ENCODE data around the gene GTF3C1.

The GTF3C1 gene

DNA sequence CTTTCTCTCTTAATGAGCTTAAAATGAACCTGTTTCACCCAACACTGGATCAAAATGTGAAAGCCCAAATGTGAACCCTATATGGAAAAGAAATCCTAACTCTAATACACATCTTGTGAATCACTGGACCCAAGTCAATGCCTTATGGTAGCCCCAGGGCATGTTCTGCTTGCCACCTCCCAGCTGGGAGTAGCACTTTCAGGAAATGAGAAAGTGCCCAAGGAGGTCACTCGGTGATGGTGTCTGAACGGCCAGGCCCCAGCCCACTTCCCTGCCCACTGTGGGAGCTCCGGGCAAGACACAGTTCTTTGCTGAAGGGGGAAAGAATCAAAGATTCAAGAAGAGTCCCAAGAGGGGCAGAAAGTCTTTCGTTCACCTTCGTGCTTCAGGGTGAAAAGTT, 46.1 kb downstream of the GTF3C1 start:
- TF ChIP-seq, protein P1, sequence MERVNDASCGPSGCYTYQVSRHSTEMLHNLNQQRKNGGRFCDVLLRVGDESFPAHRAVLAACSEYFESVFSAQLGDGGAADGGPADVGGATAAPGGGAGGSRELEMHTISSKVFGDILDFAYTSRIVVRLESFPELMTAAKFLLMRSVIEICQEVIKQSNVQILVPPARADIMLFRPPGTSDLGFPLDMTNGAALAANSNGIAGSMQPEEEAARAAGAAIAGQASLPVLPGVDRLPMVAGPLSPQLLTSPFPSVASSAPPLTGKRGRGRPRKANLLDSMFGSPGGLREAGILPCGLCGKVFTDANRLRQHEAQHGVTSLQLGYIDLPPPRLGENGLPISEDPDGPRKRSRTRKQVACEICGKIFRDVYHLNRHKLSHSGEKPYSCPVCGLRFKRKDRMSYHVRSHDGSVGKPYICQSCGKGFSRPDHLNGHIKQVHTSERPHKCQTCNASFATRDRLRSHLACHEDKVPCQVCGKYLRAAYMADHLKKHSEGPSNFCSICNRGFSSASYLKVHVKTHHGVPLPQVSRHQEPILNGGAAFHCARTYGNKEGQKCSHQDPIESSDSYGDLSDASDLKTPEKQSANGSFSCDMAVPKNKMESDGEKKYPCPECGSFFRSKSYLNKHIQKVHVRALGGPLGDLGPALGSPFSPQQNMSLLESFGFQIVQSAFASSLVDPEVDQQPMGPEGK (CRISPR knock-in tag; IDR thresholded peaks at IDR 0.05; ENCODE audit: borderline replicate concordance), result no peak
- TF ChIP-seq ZFP3 (CRISPR knock-in tag; IDR thresholded peaks at IDR 0.05), result no peak
- TF ChIP-seq BACH2 (CRISPR knock-in tag; IDR thresholded peaks at IDR 0.05; ENCODE audit: borderline replicate concordance), result no peak
- ATAC-seq, result no peak

DNA sequence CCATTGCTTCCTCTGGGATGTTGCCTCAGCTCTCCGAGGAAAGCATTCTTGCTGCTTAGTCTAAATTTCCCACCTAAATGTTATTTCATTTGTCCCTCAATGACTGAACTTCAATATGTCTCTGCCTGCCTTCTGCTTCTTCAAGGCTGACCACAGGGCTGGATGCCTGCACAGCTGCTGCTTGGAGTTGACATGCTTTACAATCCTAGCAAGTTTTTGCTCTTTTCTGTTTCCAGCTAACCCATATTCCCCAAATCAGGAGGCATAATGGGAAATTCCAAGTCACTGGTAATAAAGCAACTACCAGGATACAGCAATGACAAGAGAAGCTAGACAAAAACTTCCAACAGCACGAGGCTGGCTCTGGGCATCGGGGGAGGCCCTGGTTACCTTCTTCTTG, 48.9 kb downstream of the GTF3C1 start:
- no peak for TF ChIP-seq CSDC2 (CRISPR knock-in tag; IDR thresholded peaks at IDR 0.05)
- TF ChIP-seq GLIS3 (CRISPR knock-in tag; IDR thresholded peaks at IDR 0.05), result no peak
- TF ChIP-seq RARB (CRISPR knock-in tag; IDR thresholded peaks at IDR 0.05), result no peak
- TF ChIP-seq TCF4 (CRISPR knock-in tag; IDR thresholded peaks at IDR 0.05; ENCODE audit: borderline replicate concordance), result no peak
- no peak for TF ChIP-seq ISL1 (CRISPR knock-in tag; IDR thresholded peaks at IDR 0.05)
- TF ChIP-seq TSHZ2 (CRISPR knock-in tag; IDR thresholded peaks at IDR 0.05), result no peak
- TF ChIP-seq OSR1 (CRISPR knock-in tag; IDR thresholded peaks at IDR 0.05), result no peak
- TF ChIP-seq, protein P2, sequence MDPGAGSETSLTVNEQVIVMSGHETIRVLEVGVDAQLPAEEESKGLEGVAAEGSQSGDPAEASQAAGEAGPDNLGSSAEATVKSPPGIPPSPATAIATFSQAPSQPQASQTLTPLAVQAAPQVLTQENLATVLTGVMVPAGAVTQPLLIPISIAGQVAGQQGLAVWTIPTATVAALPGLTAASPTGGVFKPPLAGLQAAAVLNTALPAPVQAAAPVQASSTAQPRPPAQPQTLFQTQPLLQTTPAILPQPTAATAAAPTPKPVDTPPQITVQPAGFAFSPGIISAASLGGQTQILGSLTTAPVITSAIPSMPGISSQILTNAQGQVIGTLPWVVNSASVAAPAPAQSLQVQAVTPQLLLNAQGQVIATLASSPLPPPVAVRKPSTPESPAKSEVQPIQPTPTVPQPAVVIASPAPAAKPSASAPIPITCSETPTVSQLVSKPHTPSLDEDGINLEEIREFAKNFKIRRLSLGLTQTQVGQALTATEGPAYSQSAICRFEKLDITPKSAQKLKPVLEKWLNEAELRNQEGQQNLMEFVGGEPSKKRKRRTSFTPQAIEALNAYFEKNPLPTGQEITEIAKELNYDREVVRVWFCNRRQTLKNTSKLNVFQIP (CRISPR knock-in tag; IDR thresholded peaks at IDR 0.05; ENCODE audit: borderline replicate concordance, low read depth), result no peak
- TF ChIP-seq ZC3H10 (CRISPR knock-in tag; IDR thresholded peaks at IDR 0.05), result no peak
- TF ChIP-seq TOX (CRISPR knock-in tag; IDR thresholded peaks at IDR 0.05; ENCODE audit: borderline replicate concordance), result no peak
- TF ChIP-seq ZFP30 (CRISPR knock-in tag; IDR thresholded peaks at IDR 0.05), result no peak
- TF ChIP-seq CREB5 (CRISPR knock-in tag; IDR thresholded peaks at IDR 0.05; ENCODE audit: low read depth), result no peak
- TF ChIP-seq, protein P1 (CRISPR knock-in tag; IDR thresholded peaks at IDR 0.05; ENCODE audit: borderline replicate concordance), result no peak
- no peak for TF ChIP-seq ZFP3 (CRISPR knock-in tag; IDR thresholded peaks at IDR 0.05)
- TF ChIP-seq ESRRG (CRISPR knock-in tag; IDR thresholded peaks at IDR 0.05), result no peak
- no peak for TF ChIP-seq ZNF70 (CRISPR knock-in tag; IDR thresholded peaks at IDR 0.05)
- TF ChIP-seq PPARA (CRISPR knock-in tag; IDR thresholded peaks at IDR 0.05; ENCODE audit: borderline replicate concordance), result no peak
- no peak for TF ChIP-seq CSRNP3 (CRISPR knock-in tag; IDR thresholded peaks at IDR 0.05)
- TF ChIP-seq ZNF565 (CRISPR knock-in tag; conservative IDR thresholded peaks at IDR 0.05; ENCODE audit: low read depth), result no peak
- ATAC-seq, result no peak

GRCh38 chr16:27499659-27500055, 50.1 kb downstream of the GTF3C1 start:
- no peak for ATAC-seq
- TF ChIP-seq TSHZ2 (CRISPR knock-in tag; IDR thresholded peaks at IDR 0.05) (no peak), ISL1 (CRISPR knock-in tag; IDR thresholded peaks at IDR 0.05) (no peak), ZNF70 (CRISPR knock-in tag; IDR thresholded peaks at IDR 0.05) (no peak), GLIS3 (CRISPR knock-in tag; IDR thresholded peaks at IDR 0.05) (no peak)
- TF ChIP-seq, protein P2 (CRISPR knock-in tag; IDR thresholded peaks at IDR 0.05; ENCODE audit: borderline replicate concordance, low read depth), result no peak
- TF ChIP-seq, protein P1 (CRISPR knock-in tag; IDR thresholded peaks at IDR 0.05; ENCODE audit: borderline replicate concordance), result no peak
